Activated T-helper 2 cell treated with anti-CD3 and anti-CD28 coated beads, Interferon-gamma antibody, Interleukin-2, Interleukin-4, amounts not matched to agents 10 μg/mL and 5 μg/mL and 100 μg/mL, durations not matched to agents 14 hours and 24 hours and 36 hours (primary cell): ENCODE results near the gene EVA1C. TPM values are rescaled to one million over a fixed set of nuclear protein-coding genes. Genes with fewer than 3 reads are reported as not detected.
"Not testable (repeated sequence)": the region's sequence is repeated elsewhere in the genome, so short reads cannot be mapped to it uniquely, and the experiment has no call there.

ENCODE experiments used
- DNase-seq: peaks from one replicate; pipeline ENCODE4 v3.0.0; 2021; ENCODE audit warnings: low spot score
- H3K27ac Mint-ChIP-seq: one replicate; pipeline ENCODE4 v1.8.0; 2021; ENCODE audit warnings: mixed read lengths
- H3K27me3 Mint-ChIP-seq: one replicate; pipeline ENCODE4 v1.8.0; 2021; ENCODE audit warnings: low read depth, mixed read lengths
- H3K36me3 Mint-ChIP-seq: one replicate; pipeline ENCODE4 v1.8.0; 2021; ENCODE audit warnings: low read depth, mixed read lengths
- H3K4me1 Mint-ChIP-seq: one replicate; pipeline ENCODE4 v1.8.0; 2021; ENCODE audit warnings: low read depth, mixed read lengths
- H3K4me3 Mint-ChIP-seq: one replicate; pipeline ENCODE4 v1.8.0; 2021; ENCODE audit warnings: low read depth, mild to moderate bottlenecking, moderate library complexity, mixed read lengths
- H3K9me3 Mint-ChIP-seq: one replicate; pipeline ENCODE4 v1.8.0; 2021; ENCODE audit warnings: mixed read lengths
- intact Hi-C: fragments of 100-400 bp; cut with micrococcal nuclease; formaldehyde crosslinking; loops from one replicate; pipeline ENCODE4 v1.15.1; 2023
- total RNA-seq: library from RNA; stranded (reverse); gene quantifications from 2 replicates; pipeline ENCODE4 v1.2.3, GENCODE V29; 2022

EVA1C gene
- total RNA-seq, 1 donor from 2014 or later = 8.4 TPM

DNA sequence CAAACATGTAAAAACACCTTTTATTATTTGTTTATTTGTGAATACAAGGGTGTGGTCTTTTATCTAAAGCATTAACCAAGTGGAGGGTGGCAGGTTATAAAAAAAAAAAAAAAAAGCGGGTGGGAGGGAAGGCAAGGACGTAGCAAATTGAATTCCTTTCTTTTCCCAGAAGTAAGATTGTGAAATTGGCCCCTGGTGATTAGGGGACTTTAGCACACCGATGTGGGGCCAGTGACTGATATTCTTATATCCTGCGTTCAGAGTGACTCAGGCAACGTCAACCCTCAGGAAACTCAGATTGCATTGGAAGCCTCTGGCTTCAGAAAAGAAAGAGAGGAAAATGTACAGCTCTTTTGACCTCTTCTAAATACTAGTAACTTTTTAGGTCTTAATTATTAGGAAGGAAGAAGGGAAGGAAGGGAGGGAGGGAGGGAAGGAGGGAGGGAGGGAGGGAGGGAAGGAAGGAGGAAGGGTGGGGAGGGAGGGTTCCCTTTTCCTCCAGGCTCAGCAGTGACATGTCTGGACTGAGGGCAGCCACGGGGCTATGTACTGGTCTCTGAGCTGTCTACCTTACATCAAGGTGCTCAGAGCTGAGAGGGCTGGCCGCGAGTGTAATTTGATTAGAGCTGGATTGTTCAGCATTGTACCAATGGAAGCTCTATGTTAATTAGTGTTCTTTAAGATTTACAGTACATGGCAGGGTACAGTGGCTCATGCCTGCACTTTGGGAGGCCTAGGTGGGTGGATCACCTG, 30.2 kb downstream of the EVA1C start:
- intact Hi-C loops = no loop called here
- Mint-ChIP-seq H3K36me3 (peaks cover 4% of the 10 kb centered on the region), H3K4me1 (peaks cover under 1% of the 10 kb centered on the region), H3K9me3 (peaks cover 10% of the 10 kb centered on the region), H3K4me3 (no peak overlapping the region), H3K27me3 (no peaks in the 10 kb centered on the region), H3K27ac (no peak overlapping the region)
- no peak for DNase-seq

DNA sequence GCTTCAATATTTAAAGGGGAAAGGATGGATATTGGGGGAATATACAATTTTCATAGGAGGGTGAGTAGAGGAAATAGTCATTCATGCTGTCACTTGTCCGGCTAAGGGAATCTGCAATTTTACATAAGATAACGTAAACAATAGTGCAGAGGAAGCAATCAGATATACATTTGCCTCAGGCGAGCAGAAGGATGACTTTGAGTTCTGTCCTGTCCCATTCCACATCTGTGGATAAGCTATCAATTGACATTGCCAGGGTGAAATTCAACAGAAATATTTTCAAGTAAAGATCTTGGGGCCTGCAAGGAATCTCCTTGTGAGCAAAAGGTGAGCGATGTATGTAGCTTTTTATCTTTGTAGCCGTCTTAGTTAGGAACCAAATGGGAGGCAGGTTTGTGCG, 32.6 kb downstream of the EVA1C start:
- intact Hi-C loops = no loop called here
- H3K9me3 Mint-ChIP-seq = peaks cover 10% of the 10 kb centered on the region
- H3K4me1 Mint-ChIP-seq = no peaks in the 10 kb centered on the region
- no peaks in the 10 kb centered on the region for H3K27me3 Mint-ChIP-seq
- no peak for DNase-seq
- no peak overlapping the region for H3K4me3 Mint-ChIP-seq
- H3K27ac Mint-ChIP-seq = no peak overlapping the region
- peaks cover 4% of the 10 kb centered on the region for H3K36me3 Mint-ChIP-seq

DNA sequence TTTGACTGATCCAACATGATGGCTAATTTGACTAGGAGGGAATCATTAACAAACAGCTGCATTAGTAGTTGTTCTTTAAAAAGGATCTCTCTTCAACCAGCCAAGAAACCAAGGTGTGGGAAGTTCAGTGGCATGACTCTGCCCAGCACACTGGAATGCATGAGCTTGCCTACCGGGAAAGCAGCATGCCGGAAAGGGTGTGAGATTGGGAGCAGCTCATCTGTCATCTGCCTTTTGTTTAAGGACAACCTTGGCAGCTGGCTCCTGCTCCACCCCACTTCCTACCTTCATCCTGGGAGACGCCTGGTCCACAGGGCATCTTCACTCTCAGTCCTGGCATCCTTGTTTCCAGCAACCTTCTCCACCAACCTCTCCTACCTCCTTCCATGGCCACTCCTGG, 33.9 kb downstream of the EVA1C start:
- intact Hi-C loops, H3K9me3 Mint-ChIP-seq, H3K4me1 Mint-ChIP-seq, H3K27ac Mint-ChIP-seq, H3K36me3 Mint-ChIP-seq, H3K27me3 Mint-ChIP-seq, DNase-seq, H3K4me3 Mint-ChIP-seq: not testable (repeated sequence)

DNA sequence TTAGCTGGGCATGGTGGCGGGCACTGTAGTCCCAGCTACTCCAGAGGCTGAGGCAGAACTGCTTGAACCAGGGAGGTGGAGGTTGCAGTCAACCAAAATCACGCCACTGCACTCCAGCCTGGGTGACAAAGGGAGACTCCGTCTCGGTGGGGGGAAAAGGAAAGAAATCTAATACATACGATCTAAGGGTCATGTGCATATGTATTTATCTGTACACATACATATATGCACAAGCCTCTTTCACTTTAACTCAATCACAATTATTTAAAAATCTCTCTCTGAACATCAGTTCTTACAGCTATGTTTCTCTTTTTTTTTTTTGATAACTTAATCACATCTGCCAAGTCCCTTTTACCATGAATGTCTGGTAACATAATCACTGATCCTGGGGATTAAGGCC, 34.7 kb downstream of the EVA1C start:
- peaks cover 7% of the 10 kb centered on the region for H3K9me3 Mint-ChIP-seq
- H3K27ac Mint-ChIP-seq = no peak overlapping the region
- no peaks in the 10 kb centered on the region for H3K27me3 Mint-ChIP-seq
- no peak overlapping the region for H3K4me3 Mint-ChIP-seq
- DNase-seq = no peak
- H3K4me1 Mint-ChIP-seq = no peaks in the 10 kb centered on the region
- intact Hi-C loops = no loop called here
- peaks cover 4% of the 10 kb centered on the region for H3K36me3 Mint-ChIP-seq

DNA sequence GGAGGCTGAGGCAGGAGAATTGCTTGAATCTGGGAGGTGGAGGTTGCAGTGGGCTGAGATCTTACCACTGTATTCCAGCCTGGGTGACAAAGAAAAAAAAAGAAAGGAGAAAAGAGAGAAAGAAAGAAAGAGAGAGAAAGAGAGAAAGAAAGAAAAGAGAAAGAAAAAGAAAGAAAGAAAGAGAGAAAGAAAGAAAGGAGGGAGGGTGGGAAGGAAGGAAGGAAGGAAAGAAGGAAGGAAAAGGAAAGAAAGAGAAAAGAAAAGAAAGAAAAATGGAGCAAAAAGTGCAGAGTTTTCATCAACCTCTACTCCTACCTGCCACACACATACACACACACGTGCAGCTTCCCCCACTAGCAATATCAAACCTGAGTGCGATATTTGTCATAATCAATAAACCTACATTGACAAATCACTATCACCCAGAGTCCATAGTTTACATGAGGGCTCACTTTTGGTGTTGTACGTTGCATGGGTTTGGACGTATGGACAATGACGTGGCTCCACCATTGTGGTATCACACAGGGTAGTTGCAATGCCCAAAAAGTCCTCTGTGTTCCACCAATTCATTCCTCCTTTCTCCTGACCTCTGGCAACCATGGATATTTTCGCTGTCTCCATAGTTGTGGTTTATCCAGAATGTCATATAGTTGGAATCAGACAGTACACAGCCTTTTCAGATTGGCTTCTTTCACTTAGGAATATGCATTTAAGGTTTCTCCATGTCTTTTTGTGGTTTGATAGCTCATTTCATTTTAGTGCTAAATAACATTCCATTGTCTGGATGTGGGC, 36.5 kb downstream of the EVA1C start:
- no peak overlapping the region for H3K4me3 Mint-ChIP-seq
- no peaks in the 10 kb centered on the region for H3K4me1 Mint-ChIP-seq
- no peak overlapping the region for H3K27ac Mint-ChIP-seq
- DNase-seq = no peak
- intact Hi-C loops = no loop called here
- no peaks in the 10 kb centered on the region for H3K27me3 Mint-ChIP-seq
- peaks cover 1% of the 10 kb centered on the region for H3K36me3 Mint-ChIP-seq
- H3K9me3 Mint-ChIP-seq = peaks cover 3% of the 10 kb centered on the region

DNA sequence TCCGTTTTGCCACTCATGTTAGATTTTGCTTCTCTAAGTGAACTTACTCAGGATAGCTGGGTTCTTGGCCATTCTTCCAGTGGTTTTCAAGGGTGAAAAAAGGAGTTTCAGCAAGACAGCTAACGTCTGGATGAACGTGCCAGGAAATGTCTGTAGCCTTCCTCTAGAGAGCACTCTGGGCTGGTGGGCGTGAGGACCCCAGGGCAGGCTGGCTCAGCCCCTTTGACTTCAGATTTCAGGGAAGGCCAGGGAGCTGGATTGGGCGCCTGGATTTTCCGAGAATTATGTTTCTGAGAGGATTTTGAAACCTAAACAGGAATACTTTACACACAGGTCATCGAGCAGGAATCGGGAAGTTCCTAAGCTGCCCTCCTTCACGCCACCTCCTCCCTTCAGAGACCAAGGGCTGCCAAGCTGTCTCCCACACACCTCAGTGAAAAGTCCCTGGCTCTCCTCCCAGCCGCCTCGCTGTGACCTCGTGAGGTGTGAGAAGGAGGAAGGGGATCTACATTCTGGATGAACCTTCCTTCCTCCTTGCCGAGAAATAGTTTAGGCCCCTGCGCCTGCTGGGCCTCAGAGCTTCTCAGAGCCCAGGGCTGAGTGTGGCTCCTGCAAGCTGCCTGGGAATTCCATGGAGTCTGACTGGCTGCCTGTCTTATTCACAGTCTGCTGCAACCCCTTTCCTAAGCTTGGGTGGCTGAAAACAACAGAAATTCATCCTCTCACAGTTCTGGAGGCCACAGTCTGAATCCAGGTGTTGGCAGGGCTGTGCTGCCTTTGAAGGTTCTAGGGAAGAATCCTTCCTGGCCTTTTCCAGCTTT, 38.6 kb downstream of the EVA1C start:
- H3K27ac Mint-ChIP-seq, H3K4me1 Mint-ChIP-seq, H3K9me3 Mint-ChIP-seq, DNase-seq, intact Hi-C loops, H3K27me3 Mint-ChIP-seq, H3K36me3 Mint-ChIP-seq, H3K4me3 Mint-ChIP-seq: not testable (repeated sequence)

DNA sequence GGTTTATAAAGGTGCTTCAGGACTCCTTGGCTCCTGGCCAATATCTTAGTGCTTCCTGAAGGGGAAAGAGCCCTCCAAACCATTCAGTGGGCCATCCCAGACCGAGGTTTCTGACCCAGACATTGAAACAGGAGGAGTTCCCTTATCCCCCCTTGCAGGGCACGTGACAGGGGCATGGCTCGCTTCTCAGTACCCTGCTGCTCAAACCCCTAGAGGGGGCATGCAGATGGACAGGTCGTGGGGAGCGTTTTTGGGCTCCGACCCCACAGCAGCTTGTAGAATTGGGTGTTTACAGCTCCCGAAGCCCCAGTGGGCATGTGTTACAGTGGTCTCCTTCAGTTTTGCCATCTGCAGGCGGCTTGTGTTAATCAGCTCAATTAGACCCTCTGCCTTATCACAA, 39.7 kb downstream of the EVA1C start:
- DNase-seq, H3K27me3 Mint-ChIP-seq, H3K4me3 Mint-ChIP-seq, H3K9me3 Mint-ChIP-seq, intact Hi-C loops, H3K4me1 Mint-ChIP-seq, H3K36me3 Mint-ChIP-seq, H3K27ac Mint-ChIP-seq: not testable (repeated sequence)

DNA sequence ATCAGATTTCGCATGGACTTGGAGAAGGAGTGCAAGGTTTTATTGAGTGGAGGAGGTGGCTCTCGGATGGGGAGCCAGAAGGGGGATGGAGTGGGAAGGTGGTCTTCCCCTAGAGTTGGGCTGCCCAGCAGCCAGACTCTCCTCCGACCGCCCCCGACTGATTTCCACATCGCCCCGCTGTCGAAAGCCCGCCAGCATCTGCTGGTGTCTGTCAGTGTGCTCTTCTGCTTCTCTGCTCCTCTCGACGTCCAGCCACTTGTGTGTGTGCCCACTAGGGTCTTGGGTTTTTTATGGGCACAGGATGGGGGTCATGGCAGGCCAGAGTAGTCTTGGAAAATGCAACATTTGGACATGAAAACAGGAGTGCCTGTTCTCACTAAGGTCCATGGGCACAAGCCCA, 40.1 kb downstream of the EVA1C start:
- no peak for DNase-seq
- Mint-ChIP-seq H3K27ac (no peak overlapping the region), H3K36me3 (no peaks in the 10 kb centered on the region), H3K9me3 (no peaks in the 10 kb centered on the region), H3K4me1 (no peaks in the 10 kb centered on the region), H3K4me3 (no peak overlapping the region), H3K27me3 (no peaks in the 10 kb centered on the region)
- intact Hi-C loops = no loop called here

DNA sequence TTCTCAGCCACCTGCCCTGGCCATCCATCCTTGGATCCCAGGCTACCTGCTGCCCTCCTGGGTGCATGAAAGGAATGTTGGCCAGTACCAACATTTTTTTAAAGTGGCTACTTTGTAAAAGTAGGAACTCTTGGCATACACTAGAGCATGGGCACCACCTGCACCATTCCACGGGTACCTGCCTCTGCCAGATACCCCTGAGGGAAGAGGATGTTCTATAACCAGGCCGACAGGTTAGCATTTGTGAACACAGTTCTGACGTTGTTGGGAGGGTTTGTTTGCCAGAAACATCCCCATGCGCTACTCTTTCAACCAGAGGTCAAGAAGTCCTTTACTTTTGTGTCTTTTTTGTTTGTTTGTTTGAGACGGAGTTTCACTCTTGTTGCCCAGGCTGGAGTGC, 43.0 kb downstream of the EVA1C start:
- intact Hi-C loops = no loop called here
- Mint-ChIP-seq H3K36me3 (no peaks in the 10 kb centered on the region), H3K9me3 (no peaks in the 10 kb centered on the region), H3K4me1 (no peaks in the 10 kb centered on the region), H3K27ac (no peak overlapping the region), H3K27me3 (no peaks in the 10 kb centered on the region), H3K4me3 (no peak overlapping the region)
- DNase-seq = no peak

DNA sequence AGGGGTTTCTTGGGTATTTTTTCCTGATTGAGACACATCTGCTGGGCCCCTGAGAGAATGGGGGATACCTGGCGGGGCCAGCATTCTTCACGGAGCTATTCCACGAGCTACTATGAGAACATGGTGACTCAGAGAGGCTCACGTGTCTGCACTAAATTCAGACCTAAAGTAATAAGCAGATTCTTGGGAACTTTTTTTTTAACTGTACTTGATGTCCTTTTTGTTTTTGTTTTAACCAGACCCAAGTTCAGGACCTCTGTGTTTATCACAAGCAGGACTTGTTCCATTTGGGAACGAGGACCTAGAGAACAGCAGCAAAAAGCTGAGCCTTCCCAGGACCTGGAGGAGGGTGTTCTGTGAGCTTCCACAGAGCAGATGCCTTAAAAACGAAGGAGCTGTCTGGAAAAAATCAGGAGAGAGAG, 44.0 kb downstream of the EVA1C start:
- Mint-ChIP-seq H3K4me3 (no peak overlapping the region), H3K9me3 (no peaks in the 10 kb centered on the region), H3K27ac (no peak overlapping the region), H3K4me1 (no peaks in the 10 kb centered on the region), H3K36me3 (no peaks in the 10 kb centered on the region), H3K27me3 (no peaks in the 10 kb centered on the region)
- no peak for DNase-seq
- intact Hi-C loops = no loop called here

DNA sequence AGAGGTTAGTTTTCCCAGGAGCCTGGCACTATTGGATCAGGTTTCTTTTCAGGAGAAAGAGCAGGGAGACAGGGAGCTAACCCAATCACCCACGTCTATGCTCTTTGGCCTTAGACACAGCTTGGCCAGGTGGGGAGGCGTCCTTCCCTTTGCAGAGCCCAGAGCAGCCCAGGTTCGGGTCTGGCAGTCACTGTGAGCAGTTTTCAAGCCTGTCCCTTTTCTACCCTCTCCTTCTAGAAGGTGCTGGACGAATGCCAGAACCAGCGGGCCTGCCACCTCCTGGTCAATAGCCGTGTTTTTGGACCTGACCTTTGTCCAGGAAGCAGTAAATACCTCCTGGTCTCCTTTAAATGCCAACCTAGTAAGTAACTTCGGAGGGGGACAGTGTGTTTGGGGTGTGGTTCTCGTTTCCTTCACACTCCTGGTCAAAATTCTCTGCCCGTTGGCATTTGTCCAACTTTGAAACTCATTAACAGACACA, 44.9 kb downstream of the EVA1C start:
- intact Hi-C loops = no loop called here
- H3K4me1 Mint-ChIP-seq = no peaks in the 10 kb centered on the region
- H3K36me3 Mint-ChIP-seq = no peaks in the 10 kb centered on the region
- no peak overlapping the region for H3K4me3 Mint-ChIP-seq
- no peak for DNase-seq
- H3K9me3 Mint-ChIP-seq = no peaks in the 10 kb centered on the region
- H3K27me3 Mint-ChIP-seq = no peaks in the 10 kb centered on the region
- no peak overlapping the region for H3K27ac Mint-ChIP-seq

DNA sequence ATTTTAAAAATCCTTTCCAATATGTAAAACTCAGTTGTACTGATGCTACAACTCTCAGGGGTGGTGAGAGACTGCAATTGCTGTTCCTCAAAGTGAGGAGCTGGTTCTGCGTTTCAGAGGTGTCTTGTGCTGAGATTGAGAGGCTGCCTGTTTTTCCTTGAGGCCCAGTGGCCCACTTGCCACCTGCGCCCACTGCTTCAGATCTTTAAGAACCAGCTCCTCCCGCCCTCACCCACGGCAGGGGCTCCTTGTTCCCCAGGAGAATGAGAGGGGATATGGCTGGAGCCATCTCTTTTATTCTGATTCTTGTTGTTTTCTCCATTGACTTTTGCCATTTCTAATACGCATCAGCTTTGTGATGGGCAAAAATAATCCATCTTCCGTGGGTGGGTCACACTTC, 45.5 kb downstream of the EVA1C start:
- no peaks in the 10 kb centered on the region for H3K9me3 Mint-ChIP-seq
- no peak for DNase-seq
- H3K27me3 Mint-ChIP-seq = no peaks in the 10 kb centered on the region
- intact Hi-C loops = no loop called here
- no peaks in the 10 kb centered on the region for H3K36me3 Mint-ChIP-seq
- H3K4me3 Mint-ChIP-seq = no peak overlapping the region
- H3K27ac Mint-ChIP-seq = no peak overlapping the region
- no peaks in the 10 kb centered on the region for H3K4me1 Mint-ChIP-seq

DNA sequence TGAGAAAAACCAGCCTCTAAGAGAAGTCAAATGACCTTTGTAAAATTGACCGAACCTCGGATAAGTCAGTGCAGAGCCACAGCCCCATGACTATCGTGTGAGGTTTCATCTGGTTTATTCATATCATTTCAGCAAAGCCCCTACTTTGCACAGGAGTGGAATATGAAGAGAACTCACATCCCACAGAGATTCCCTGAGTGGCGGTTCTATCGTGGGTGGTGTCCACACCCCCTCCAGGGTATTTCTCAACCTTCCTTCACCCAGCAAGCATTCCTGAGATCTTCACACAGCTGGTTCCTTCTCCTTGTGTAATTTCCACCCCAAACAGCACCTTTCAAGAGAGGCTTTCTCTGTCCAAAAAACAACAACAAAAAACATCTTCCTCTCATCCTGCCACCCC, 47.5 kb downstream of the EVA1C start:
- Mint-ChIP-seq H3K9me3 (no peaks in the 10 kb centered on the region), H3K4me3 (no peak overlapping the region)
- intact Hi-C loops = no loop called here

More for the DNA sequence above, 47.5 kb downstream of the EVA1C start:
- Mint-ChIP-seq H3K27me3 (no peaks in the 10 kb centered on the region), H3K27ac (peak overlapping the region; percentile 11), H3K36me3 (no peaks in the 10 kb centered on the region), H3K4me1 (no peaks in the 10 kb centered on the region)
- no peak for DNase-seq
